ENCODE measurements around the gene CSNK2B.

Gene CSNK2B

DNA sequence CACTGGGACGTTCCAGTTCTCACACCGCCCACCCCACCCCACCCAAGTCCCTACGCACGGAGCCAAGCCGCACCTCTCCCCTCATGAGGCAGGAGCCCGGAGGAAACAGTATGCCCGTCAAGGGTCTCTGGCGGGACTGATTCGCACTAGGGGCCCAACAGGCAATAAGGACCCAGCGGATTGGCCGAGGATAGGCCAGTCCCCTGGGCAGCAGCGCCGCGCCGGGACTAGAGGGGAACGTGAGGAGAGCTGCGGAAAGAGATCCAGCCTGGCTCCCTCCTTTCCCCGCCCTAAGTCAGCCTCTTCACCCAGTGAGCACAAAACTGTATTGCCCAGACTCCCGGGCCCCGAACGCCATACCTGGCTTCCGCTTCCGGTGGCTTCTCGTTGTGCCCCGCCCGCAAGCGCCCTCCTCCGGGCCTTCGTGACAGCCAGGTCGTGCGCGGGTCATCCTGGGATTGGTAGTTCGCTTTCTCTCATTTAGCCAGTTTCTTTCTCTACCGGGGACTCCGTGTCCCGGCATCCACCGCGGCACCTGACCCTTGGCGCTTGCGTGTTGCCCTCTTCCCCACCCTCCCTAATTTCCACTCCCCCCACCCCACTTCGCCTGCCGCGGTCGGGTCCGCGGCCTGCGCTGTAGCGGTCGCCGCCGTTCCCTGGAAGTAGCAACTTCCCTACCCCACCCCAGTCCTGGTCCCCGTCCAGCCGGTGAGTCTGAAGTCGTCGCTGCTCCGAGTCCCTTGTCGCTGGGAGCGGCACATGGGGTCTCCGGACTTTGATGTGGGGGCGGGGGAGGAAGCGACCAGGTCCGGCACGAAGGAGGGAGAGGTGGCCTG, at the start of gene CSNK2B:
Gene CSNK2B, plus strand, starts transcription at position 580 of the 836 bp plus-strand sequence. CDS start 752 bp downstream, outside the sequence.
- peak; percentile 97 to 98 for DNase-seq

DNA sequence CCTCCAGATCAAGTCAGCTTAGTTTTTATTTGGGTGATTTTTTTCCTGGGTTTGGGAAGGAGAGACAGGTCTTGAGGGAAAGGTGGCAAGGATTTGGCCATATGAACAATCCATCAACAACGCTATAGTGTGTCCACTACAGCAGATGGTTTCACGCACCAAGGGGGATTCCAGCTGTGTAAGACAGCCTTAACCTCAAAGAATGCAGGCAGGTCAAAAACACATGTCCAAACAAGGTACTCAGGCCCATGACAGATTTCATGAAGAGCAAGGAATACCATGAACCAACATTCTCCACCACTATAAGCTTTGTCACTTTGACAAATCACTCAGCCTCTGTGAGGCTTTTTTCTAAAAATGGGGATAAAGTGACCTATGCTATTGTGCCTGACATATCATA, 48.9 kb upstream of the CSNK2B start:
- DNase-seq, result no peak

DNA sequence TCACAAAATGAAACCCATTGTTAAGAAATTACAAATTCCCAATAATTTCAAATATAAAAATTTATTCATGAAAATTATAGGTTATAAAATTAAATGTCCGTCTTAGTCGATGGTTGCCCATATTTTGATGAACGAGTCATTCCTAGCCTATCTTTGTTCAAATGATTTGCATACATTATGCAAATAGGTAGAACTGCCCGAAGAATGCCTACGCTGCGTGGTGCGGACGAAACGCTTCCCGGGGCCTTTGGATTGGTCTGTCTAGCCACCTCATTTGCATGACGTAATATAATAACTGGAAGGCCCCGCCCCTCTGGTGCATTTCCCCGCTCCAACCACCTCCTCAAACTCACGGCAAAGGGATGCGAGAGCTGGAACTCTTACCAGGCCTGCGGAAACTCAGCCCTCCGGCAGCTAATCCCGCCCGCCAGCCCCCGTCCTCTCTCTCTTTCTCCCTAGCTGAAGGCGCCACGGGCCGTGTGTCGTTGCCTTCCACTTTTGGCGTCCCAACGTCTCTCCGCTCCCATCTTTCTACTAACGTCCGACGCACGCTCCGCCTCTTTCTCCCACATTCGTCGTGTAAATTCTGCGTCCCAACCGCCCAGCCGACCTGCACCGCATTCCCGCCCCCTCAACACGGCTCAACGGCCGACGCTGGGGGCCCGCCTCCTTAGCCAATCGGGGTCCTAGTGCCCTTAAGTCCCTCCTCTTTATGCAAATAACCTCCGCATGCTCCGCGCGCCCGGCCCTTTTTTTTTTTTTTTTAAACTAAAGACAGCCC, 45.9 kb upstream of the CSNK2B start:
- DNase-seq, result peak; percentile 98 to 100

- peak; percentile 74 to 100 for DNase-seq
These were observed 45.1 kb upstream of the CSNK2B start, which contains the start of gene PRRC2A for GRCh38 chr6:31620586-31621319. Gene PRRC2A, plus strand, starts transcription at chr6:31620715. Its CDS starts 2,075 bp downstream, at chr6:31622790.

GRCh38 chr6:31621320-31621939, 44.5 kb upstream of the CSNK2B start:
- DNase-seq, result no peak

DNA sequence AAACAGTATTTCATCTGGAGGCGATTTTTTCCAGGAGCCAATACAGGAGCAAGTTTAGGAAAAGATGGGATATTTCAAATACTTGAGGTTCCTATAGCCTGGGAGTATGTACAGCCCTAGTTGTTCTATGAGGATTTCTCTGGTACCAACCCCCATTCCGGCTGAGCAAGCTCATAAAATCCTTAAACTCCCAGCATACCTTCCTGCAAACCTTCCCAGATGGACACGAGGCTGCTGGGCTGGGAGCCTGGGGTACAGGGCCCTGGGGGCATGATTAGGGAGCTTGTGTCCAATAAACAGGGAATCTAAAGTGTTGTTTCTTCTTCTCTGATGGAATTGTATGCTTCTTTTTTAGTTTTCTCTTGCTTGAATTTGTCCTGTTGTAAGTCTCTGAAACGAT, 43.9 kb upstream of the CSNK2B start:
- DNase-seq, result no peak

GRCh38 chr6:31622684-31623091, 43.2 kb upstream of the CSNK2B start:
- DNase-seq, result no peak

DNA sequence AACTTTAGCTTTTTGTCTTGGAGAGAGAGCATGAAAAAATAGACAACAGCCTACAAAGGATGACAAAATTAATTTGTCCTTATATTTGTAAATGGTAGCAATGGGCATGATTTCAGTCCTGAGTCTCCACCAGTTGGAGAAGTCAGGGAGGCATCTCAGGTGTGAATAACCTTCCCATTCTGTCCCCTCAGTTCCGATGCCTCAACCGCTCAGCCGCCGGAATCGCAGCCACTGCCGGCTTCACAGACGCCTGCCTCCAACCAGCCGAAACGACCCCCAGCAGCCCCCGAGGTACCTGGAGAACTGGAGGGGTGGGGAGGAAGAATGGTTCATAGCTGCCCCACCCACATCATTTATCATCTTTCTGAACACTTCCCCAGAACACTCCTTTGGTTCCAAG, 41.8 kb upstream of the CSNK2B start:
- DNase-seq, result no peak

DNA sequence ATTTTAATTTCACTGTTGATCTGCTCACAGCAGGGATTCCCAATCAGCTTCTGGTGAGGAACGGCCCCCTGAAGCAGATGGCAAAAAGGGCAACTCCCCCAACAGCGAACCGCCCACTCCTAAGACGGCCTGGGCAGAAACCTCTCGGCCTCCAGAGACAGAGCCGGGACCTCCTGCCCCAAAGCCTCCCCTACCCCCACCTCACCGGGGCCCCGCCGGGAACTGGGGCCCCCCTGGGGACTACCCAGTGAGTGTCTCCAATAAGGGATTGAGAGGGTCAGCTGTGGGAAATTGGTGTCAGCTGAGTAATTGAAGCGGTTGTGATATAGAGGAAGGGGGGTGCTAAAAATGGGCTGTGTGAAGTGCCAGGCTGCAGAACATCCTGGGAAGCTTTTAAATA, 38.9 kb upstream of the CSNK2B start:
- no peak for DNase-seq

- no peak for DNase-seq
These were observed 38.1 kb upstream of the CSNK2B start for GRCh38 chr6:31627690-31628287.

GRCh38 chr6:31629014-31629413, 36.9 kb upstream of the CSNK2B start:
- DNase-seq, result no peak

GRCh38 chr6:31630177-31630934, 35.5 kb upstream of the CSNK2B start:
- no peak for DNase-seq

DNA sequence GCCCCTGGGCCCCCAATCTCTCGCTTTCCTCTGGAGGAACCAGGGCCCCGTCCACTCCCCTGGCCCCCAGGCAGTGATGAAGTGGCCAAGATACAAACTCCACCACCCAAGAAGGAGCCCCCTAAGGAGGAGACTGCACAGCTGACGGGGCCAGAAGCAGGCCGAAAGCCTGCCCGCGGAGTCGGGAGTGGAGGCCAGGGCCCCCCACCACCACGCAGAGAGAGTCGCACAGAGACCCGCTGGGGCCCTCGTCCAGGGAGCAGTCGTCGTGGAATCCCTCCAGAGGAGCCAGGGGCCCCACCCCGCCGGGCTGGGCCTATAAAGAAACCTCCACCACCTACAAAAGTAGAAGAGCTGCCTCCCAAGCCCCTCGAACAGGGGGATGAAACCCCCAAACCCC, 34.7 kb upstream of the CSNK2B start:
- DNase-seq, result no peak

- no peak for DNase-seq
These were observed 34.1 kb upstream of the CSNK2B start for GRCh38 chr6:31631681-31632278.

DNA sequence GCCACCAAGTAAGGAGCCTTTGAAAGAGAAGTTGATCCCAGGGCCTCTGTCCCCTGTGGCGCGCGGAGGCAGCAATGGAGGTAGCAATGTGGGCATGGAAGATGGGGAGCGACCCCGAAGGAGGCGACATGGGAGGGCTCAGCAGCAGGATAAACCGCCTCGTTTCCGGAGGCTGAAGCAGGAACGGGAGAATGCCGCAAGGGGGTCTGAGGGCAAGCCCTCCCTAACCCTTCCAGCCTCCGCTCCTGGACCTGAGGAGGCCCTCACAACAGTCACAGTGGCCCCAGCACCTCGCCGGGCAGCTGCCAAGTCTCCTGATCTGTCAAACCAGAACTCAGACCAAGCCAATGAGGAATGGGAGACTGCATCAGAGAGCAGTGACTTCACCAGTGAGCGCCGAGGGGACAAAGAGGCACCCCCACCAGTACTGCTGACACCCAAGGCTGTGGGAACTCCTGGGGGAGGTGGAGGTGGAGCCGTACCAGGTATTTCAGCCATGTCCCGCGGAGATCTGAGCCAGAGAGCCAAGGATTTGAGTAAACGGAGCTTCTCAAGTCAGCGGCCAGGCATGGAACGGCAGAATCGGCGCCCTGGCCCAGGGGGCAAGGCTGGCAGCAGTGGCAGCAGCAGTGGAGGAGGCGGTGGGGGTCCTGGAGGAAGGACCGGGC, 33.5 kb upstream of the CSNK2B start:
- DNase-seq, result no peak

- DNase-seq, result no peak
These were observed 32.4 kb upstream of the CSNK2B start for GRCh38 chr6:31633447-31633846.

DNA sequence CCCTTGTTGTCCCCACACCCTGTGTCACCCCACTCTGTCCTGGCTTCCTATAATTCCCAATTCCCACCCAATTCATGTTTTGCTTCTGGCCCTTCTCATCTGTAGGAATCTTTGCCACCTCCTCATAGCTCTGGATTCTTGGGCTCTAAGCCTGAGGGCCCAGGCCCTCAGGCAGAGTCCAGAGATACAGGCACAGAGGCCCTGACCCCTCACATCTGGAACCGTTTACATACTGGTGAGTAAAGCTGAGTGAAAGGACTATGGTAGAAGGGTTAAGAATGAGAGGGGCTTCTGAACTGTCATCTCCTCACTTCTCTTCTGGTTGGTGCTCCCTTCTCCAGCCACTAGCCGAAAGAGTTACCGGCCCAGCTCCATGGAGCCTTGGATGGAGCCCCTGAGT, 31.7 kb upstream of the CSNK2B start:
- no peak for DNase-seq

GRCh38 chr6:31634969-31635575, 30.8 kb upstream of the CSNK2B start:
- no peak for DNase-seq

GRCh38 chr6:31636698-31637596, 28.9 kb upstream of the CSNK2B start:
- DNase-seq, result no peak

All from NCI-H1930 (cell line).